HG03575 (cell line): ENCODE data around the gene NOS1AP.
"Not testable (repeated sequence)": the region's sequence is repeated elsewhere in the genome, so short reads cannot be mapped to it uniquely, and the experiment has no call there.

Source experiments
- ATAC-seq: cut with Tn5 transposase; IDR thresholded peaks from one replicate; pipeline ENCODE4 v1.9.1; 2021; ENCODE audit not compliant: unreplicated experiment, insufficient number of reproducible peaks, low FRiP score; ENCODE audit errors: extremely low read depth

NOS1AP gene

DNA sequence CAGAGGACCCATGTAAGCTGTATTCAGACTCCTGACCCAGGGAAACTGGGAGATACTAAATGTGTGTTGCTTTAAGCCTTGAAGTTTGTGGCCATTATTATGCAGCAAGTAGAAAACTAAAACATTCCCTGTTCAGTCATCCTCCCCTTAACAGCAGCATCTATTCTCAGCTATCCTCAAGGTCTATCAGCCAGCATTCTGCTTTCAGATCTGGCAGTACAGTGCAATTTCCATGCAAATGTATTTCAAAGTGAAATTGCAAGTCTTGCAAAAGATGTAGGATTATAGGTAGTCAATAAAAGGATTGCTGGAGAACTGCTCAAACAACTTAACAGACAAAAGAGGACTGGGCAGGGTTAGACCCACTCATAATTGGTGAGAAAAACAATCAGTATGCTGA, 111.3 kb downstream of the NOS1AP start:
- no peak for ATAC-seq

DNA sequence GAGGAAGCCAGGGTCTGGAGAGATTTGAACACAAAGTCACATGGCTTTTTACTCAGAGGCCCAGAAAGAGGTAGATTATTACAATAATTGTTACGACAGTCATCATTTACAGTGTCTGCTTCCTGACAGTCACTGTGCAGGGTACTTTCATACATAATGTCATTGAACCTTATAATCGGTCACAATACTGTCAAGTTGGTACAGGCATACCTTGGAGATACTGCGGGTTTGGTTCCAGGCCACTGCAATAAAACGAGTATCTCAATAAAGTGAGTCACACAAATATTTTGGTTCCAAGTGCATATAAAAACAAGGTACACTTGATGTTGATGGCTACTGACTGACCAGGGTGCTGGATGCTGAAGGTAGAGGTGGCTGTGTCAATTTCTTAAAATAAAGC, 112.6 kb downstream of the NOS1AP start:
- ATAC-seq, result no peak

DNA sequence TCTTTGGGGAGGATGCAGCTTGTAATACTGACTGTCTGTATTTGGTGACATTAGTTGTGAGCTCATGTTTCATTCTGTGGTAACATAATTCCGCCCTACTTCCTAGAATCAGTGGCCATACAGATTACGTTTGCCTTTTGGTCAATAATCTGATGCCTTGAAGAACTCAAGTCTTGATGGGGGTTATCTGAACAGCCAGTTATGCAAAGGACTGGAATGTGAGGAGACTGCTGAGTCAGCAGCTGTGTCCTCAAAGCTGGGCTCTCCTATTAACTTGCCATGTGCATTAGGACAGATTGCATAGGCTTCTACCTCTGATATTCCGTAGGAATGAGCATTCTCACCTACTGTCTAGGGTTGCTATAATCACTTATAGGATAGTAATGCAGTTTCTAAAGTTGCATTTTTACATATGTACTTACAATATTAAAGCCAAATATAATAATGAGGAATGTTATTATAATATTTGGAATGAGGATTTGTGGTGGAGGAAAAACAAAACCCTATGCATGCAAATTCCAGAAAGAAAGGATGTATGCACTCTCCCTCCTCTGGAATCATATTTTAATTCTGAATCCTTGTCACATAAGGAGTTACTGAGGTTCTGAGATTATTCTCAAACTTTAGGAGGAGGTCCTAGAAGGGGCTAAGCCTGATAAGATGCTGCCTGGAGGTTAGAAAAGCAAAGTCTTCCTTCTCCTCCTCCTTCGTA, 116.0 kb downstream of the NOS1AP start:
- ATAC-seq, result no peak

- ATAC-seq, result no peak
Measured at GRCh38 chr1:162186026-162186374, 116.5 kb downstream of the NOS1AP start.

DNA sequence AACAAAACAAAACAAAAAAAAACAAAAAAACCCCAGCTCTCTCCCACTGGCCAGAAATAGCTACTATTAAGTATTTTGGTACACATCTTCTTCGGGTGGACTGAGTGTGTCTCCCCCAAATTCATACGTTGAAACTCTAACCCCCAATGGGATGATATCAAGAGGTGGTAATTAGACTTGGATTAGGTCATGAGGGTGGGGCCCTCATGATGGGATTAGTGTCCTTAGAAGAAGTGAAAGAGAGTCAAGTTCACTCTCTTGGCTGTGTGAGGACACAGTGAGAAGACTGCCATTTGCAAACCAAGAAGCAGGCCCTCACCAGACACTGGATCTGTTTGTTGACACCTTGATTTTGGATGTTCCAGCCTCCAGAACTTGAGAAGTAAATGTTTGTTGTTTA, 116.9 kb downstream of the NOS1AP start:
- ATAC-seq, result no peak

DNA sequence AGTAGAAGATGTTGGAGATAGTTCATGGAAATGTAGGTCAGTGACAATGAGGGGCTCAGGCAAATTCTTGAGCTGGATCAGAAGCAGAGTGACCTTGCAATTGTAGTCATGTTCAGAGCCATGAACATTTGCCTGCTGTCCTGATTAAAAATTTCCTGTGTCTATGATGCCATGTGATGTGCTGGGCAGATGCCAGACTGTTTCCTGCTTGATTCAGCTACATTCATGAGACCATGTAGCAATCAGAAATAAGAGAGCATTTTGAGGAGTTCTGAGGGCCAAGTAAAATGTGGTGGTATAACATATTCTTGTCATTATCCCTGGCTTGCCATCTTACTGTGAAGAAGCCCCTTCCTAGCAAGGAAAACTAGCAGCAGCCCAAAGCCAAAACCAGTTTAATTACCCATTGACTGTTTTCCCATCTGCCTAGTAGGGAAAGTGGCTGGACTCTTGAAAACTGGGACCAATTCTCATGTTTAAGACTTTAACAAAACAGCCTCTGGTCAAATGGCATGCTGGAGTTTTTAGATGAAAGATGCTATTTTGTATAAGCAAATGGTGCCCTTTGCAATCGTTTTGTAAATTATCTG, 118.3 kb downstream of the NOS1AP start:
- no peak for ATAC-seq

DNA sequence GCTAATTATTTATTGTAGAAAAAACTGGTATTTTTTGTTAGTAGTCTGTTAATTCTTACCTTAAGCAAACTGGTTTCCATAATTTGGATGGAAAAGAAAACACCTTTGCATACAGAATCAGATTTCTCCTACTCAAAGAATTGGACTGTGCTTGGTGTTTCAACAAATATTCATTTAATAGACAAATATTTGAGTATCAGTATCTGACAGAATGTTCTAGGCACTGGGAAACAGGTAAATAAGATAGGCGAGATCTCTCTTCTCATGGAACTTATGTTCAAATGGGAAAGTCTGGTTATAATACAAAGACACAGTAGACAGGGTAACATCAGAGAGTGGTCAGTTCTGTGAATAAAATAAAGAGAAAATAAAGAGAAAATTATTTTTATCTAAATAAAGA, 119.9 kb downstream of the NOS1AP start:
- no peak for ATAC-seq

GRCh38 chr1:162191396-162192305, 122.2 kb downstream of the NOS1AP start:
- ATAC-seq, result no peak

- ATAC-seq, result no peak
Measured at GRCh38 chr1:162192306-162192678, 122.8 kb downstream of the NOS1AP start.

DNA sequence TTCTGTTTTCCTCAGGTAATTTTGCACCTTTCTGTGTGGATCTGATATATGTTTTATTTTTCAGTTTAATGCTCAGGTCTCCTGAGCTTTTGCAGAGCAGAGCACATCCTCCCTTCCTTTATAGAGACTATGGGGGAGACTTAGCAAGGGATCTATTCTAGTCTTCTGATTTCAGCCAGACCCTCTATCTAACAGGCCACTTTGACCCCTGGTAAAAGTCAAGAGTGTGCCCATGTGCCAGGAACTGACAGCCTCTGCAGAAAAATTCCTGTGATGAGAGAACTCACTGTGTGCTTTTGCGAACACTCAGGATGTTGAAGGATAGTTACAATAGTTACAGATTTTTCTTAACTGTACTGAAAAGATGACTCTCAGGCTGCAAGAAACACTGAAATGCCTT, 123.3 kb downstream of the NOS1AP start:
- ATAC-seq, result no peak

DNA sequence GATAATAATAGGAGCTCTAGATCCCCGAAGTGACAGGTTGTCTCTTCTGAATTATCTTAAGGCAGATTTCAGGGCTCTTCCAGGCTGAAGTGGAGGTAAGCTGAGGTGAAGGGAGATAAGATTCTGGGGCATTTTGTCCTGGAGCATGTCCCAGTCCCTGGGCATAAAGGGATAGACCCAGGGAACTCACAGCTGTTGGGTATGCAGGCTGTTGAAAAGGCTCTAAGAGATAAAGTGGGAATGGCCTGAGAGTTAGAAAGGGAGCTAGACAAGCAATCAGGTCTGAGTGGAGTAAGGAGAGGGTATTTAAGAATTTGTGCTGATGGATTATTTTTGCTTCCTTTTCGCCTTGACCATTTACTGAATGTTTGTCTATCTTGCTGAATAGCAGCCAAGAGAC, 123.7 kb downstream of the NOS1AP start:
- ATAC-seq, result no peak

DNA sequence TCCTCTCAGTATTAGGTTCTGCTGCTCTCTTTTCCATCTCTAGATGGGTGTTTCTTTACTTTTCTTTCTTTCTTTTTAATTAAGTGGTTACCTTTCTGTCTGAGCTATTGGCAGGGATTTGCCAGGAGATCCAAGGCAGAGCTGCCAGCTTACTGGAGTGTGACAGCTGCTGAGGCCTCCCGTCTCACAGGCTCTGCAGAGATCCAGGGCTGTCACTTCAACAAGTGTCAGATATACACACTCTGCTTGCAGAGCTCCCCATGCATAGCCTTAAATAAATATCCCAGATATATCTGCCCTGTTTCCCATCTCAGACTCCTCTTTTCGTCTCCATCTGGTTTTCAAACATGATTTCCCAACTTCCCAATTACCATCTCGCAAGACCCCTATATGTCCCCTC, 124.3 kb downstream of the NOS1AP start:
- no peak for ATAC-seq

- ATAC-seq, result no peak
Measured at GRCh38 chr1:162195567-162195966, 126.1 kb downstream of the NOS1AP start.

DNA sequence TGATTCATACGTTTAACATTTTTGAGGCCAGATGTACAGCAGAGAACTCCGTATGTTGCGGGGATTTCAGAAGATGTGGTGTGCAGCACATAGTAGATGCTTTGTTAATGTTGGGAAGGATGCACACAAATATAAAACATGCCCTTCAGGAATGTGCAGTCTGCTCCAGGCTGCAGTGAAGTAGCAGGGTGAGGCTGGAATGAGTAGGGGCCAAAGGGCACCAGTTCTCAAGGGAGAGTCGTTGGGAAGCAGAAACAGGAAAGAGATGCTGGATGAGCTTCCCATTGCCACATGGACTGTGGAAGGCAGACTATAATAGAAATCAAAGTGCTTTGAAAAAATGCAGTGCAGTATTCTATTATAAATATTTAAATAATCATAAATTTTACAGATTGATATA, 126.9 kb downstream of the NOS1AP start:
- no peak for ATAC-seq

DNA sequence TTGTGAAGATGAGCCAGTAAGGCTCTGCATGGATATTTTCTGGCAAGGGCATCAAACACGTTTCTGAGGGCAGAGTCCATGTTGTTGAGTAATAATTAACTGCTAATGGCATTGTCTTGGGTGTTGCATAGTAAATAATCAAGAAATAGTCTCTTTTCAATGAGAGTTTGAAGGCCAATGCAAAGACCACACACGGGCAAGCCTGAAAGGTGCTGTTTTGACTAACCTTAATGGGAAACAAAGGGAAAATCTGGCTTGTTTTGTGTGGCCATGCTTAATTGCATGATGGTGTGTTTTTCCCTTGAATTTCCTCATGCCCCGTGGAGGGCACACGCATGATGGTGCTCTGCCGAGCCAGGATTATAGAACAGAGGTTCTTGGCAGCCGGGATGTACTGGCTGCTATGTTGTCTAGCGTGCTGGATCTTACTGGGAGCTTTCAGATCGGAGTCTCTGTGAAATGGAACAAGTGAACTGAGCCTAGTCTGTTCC, 127.6 kb downstream of the NOS1AP start:
- ATAC-seq, result no peak

GRCh38 chr1:162197615-162198421, 128.3 kb downstream of the NOS1AP start:
- no peak for ATAC-seq

- no peak for ATAC-seq
Measured at GRCh38 chr1:162200096-162200847, 130.8 kb downstream of the NOS1AP start.

- ATAC-seq, result not testable (repeated sequence)
Measured at GRCh38 chr1:162201062-162201461, 131.6 kb downstream of the NOS1AP start.
